ENCODE data around the gene ELF2.
"Not testable (repeated sequence)": the region's sequence is repeated elsewhere in the genome, so short reads cannot be mapped to it uniquely, and the experiment has no call there.

ELF2 gene

DNA sequence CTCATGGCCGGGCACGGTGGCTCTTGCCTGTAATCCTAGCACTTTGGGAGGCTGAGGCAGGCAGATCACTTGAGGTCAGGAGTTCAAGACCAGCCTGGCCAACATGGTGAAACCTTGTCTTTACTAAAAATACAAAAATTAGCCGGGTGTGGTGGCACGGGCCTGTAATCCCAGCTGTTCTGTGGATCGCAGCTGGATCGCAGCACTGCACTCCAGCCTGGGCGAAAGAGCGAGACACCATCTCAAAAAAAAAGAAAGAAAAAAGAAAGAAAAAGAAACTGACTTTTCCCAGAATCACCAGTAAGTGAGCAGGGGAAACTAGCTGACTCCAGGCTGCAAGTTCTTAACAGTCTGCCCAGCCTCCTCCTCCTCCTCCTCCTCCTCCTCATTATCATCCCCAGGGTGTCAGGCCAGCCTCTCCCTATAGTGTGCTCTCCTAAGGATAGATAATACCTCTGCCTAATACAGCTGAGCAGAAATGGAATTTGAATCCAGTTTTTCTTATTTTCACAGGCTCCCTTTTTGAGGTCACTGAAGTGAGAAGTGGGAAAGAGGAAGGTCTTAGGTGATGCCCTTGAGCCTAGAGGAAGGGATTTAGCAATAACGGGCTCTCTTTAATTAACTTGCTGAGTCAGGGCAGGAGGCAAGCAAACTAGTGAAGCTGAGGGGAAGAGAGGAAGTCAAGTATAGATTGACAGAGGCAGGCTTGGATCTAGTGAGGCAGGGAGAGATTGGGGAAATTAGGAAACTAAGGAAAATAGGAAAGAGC is 11.8 kb upstream of the ELF2 start:
- DNase-seq (ENCODE audit: low spot score): no peak

DNA sequence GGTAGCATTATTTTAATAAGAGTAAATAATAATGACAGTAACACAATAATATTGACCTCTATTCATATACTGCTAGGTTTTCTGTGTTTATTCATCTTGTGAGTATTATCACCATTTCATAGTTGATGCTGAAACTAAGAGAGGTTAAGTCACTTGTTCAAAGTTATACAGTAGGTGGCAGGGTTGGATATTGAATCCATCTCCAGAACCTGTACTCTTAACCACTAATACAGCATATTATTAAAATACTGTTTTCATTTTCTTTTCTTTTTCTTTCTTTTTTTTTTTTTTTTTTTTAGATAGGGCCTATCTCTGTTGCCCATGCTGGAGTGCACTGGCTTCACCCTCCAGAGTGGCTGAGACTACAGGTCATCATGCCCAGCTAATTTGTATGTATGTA is 7.1 kb upstream of the ELF2 start:
- DNase-seq (ENCODE audit: low spot score): peak; percentile 15

DNA sequence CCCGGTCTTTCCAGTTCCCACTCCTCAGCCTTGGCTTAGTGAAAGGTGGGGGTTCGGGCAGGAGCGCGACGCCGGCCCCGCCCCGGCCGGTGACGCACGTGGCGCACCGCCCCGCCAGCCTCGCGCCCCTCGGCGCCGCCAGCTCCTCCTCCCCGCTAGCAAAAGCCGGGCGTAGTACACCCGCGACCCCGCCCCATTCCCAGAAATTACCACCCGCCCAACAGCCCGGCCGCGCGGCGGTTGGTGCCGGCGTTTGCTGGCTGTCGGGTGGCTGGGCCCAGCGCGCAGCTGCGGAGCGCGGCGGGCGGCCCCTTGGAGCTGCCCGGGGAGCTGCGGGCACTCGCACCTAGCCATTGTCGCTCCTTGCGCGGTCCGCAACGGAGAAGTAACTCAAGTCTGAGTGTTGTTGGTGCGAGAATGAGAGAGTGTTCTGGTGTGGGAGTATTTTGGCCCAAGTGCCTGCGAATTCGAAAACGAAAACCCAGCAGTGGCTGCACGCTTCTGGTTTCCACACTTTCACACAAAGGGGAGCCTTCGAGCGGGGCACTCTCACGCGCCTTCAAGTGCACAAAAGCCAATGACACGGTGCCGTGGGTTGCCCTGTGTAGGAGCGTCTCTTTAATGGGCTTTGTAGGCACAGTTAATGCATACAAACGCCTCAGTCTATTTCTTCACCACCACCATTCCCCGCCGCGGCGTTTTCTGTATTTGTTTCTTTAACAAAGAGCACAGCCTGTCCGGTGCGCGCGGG is 1.0 kb upstream of the ELF2 start:
- DNase-seq (ENCODE audit: low spot score): peak; percentile 97

DNA sequence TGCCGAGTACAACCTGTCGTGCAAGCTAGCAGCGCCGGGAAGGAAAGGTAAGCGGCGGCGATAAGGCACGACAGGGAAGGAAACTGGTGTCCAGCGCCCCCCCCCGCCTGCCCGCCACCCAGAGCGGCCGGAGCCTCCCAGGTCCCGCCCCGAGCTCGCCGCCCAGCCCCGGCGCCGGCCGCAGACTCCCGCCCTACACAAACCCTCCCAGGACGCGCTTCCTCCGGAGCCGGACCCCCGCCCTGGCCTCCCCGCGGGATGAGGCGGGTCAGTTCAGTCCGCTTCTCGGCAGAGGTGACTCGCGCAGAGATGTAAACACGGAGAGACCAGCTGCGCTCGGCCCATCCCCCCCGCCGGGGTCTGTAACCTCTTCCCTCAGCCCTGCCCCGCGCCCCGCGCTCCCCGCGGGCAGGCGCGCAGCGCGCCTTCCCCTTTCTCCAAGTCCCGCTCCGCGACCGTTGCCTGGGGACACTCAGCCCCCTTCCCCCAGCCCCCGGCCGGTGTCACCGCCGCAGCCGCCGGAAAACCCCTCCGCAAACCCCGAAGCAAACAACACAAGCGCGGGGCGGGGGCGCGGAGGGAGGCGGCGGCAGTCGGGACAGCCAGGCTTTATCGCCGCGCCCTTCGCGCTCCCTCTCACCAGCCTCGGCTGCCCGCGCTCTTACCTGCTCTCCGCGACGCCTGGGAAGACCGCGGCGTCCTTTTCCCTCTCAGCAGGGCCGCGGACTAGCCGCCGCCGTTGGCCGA is 543 bp downstream of the ELF2 start:
- DNase-seq (ENCODE audit: low spot score): peak; percentile 85

DNA sequence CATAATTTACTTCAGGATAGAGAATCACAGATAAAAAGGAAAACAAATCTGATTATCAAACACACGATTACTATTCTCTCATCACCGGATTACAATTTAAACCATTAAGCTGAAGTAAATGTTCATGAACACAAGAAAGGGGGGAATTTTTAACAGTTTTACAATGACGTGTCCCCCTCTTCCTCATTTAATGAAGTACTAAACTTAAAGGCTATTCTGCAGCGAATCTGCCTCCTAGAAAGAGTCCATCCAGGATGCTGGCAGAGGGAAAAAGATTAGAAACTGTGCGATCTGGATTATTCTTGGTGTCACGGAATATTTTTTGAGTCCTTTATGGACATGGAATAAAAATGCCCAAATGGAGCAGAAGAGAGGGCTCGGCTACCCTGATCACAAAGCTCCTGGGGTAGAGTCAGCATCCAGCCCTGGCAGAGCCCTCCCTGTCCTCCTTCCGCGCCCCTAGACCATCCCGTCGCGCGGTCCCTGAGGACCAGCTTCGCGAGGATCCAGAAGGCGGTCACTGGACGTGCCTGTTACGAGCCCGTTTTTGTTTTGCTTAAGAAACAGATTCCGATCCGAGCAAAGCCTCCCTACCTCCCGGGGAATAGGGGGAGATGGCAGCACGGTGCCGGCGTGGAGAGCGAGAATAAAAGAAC is 1.2 kb downstream of the ELF2 start:
- no peak for DNase-seq (ENCODE audit: low spot score)

DNA sequence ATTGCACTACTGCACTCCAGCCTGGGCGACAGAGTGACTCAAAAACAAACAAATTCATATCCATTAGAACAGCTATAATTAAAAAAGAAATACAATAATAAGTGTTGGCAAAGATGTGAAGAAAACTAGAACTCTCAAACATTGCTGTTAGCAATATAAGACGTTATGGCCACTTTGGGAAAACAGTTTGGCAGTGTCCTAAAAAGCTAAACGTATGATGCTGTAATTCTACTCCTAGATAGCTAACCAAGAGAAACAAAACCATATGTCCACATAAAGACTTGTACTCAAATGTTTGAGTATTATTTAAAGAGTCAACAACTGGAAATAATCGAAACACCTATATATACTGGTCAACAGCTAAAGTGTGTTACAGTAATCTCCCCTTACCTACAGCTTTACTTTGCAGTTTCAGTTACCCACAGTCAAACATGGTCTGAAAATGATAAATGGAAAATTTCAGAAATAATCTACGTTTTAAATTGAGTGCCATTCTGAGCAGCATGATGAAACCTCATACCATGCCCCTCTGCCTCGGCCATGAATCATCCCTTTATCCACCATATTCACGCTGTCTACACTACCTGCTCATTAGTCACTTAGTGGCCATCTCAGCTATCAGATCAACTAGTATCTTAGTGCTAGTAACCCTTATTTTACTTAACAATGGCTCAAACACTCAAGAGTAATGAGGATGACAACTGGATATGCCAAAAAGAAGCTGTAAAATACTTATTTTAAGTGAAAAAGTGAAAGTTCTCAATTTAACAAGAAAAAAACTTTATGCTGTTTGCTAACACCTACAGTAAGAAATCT is 4.9 kb downstream of the ELF2 start:
- peak; percentile 10 for DNase-seq (ENCODE audit: low spot score)

DNA sequence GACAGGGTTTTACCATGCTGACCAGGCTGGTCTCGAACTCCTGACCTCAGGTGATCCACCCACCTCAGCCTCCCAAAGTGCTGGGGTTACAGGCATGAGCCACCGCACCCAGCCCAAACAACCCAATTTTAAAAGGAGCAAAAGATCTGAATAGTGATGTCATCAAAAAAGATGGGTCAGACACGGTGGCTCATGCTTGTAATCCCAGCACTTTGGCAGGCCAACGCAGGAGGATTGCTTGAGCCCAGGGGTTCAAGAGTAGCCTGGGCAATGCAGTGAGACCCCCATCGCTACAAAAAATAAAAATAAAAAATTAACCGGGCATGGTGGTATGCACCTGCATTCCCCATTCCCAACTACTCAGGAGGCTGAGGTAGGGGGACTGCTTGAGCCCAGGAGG is 6.1 kb downstream of the ELF2 start:
- no peak for DNase-seq (ENCODE audit: low spot score)

DNA sequence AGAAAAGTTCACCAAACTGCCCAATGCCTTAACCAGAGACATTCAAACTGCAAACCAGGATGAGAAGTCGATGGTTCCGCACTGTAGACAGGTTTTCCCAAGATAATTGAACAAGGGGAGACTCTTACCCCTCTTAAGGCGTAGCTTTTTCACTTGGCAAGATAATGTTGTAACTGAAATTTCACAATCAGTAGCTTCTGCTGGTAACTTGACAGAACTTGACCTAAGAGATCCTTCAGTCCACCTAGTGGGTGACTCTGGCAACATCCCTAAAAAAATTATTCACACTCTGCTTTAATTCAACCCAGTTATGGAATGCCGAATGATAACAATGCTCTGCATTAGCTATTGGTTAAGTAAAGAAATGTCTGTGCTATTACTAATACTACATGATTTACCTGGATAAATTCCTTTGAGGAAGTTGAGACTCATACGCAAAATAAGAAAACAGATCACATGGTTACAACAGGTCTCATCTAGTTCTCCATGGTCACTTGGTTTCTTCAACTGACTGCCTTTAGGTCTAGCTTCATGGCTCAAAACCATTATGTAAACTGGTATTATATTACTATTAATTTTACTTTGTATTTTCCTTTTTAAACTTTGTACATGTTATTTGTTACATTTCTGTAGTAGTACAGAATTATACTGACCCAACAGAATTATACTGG is 9.1 kb downstream of the ELF2 start:
- DNase-seq (ENCODE audit: low spot score): peak; percentile 55

DNA sequence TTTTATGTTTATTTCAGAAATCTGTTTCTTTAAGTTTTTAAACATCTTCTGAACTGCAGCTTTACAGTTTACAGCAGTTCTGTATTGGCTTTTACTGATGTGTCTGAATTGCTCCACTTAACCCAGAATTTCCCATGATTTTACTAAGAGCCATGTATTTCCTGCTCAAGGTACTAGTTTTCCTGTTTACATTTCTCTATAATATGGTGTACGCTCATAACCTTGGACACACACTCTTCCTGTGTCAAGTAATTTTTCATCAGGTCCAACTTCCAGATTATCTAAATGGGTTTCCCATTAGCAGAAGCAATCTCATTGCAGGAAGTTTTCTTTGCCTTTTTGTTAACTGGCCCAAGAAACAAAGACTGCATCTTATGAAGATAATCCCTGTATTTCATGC is 12.3 kb downstream of the ELF2 start:
- DNase-seq (ENCODE audit: low spot score): no peak

DNA sequence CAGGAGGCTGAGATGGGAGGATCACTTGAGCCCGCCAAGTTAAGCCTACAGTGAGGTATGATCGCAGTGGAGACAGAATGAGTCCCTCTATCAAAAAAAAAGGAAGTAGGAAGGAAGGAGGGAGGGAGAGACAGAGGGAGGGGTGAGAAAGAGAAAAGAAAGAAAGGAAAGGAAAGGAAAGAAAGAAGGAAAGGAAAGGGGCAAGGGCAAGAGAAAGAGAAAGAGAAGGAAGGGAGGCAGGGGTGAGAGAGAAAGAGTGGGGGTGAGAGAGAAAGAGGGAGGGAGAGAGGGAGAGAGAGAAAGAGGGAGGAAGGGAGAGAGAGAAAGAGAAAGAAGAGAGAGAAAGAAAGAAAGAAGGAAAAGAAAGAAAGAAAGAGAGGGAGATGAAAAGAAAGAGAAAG is 13.2 kb downstream of the ELF2 start:
- no peak for DNase-seq (ENCODE audit: low spot score)

DNA sequence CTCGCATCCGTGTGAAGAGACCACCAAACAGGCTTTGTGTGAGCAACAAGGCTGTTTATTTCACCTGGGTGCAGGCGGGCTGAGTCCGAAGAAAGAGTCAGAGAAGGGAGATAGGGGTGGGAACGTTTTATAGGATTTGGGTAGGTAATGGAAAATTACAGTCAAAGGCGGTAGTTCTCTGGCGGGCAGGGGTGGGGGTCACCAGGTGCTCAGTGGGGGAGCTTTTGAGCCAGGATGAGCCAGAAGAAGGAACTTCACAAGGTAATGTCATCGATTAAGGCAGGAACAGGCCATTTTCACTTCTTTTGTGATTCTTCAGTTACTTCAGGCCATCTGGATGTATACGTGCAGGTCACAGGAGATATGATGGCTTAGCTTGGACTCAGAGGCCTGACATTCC is 19.0 kb downstream of the ELF2 start:
- DNase-seq (ENCODE audit: low spot score): not testable (repeated sequence)

DNA sequence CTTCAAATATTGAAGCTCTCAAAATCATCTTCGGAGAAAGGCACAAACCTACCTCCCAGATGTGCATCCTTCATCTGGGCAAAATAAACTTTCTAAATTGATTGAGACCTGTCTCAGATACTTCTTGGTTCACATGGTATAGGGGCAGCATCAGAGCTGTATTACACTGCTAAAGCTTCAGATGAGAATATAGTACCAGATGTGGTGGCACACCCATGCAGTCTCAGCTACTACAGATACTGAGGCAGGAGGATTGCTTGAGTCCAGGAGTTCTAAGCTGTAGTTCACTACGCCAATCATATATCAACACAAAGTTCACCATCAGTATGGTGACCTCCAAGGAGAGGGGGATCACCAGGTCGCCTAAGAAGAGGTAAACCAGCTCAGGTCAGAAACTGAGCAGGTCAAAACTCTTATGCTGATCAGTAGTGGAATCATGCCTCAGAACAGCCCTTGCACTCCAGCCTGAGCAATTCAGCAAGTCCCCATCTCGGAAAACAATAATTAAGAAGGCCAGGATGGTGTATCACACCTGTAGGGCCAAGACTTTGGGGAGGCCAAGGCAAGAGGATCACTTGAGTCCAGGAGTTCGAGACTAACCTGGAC is 22.0 kb downstream of the ELF2 start:
- DNase-seq (ENCODE audit: low spot score): no peak

DNA sequence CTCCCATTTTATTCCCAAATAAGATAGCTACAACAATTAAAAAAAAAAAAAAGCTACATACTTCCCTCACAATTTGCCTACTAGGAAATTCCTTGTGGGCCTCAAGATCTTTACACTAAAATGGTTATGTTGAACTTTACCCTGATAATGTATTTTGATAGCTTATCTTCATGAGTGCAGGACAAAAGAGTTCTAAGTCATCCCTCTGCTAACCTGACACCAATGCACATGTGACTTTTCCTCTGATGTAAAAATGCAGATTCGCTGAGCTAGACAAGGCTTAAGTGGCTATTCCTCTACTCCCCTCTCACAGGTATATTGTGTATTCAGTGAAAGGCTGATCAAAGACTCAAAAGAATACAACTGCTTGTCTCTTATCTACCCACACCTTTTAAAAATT is 22.5 kb downstream of the ELF2 start:
- no peak for DNase-seq (ENCODE audit: low spot score)

DNA sequence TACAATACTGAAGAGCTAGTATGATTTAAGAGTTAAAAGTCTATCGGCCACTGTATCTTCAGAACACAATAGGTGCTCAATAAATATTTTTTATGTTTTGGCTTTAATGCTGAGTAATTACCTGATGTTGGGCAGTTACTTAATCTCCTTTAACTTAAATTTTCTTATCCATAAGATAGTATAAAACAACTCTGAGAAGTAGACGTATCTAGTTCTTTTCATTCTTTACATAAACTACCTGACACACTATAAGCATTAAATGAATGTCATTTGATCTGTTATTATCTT is 22.9 kb downstream of the ELF2 start:
- no peak for DNase-seq (ENCODE audit: low spot score)

DNA sequence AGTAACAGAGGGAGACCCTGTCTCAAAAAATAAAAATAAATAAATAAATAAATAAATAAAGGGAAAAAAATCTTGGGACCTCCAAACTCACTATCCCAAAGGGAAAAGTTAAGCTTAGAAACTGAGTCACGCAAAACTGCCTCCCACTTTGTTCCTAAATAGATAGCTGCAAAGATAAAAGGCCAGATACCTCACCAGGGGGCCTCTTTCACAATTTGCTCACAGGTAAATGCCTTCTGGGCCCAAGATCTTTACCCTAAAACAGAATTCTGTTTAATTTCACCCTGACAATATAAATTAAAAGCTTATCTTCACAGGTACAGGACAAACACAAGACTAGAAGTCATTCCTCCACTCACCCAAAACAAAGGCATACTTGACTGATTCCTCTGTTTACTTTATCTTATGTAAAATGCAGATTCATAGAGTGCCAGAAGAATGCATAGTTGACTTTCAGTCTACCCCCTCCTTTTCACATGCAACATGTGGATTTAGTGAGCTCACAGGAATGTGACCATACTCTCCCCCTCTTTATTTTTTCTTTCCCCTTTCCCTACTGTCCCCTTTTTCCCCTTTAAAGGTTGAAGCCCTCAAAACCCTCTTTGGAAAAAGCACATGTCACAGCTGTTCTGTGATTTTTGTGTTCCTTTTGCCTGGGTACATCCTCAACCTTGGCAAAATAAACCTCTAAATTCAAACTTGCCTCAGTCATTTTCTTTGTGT is 23.4 kb downstream of the ELF2 start:
- DNase-seq (ENCODE audit: low spot score): no peak

DNA sequence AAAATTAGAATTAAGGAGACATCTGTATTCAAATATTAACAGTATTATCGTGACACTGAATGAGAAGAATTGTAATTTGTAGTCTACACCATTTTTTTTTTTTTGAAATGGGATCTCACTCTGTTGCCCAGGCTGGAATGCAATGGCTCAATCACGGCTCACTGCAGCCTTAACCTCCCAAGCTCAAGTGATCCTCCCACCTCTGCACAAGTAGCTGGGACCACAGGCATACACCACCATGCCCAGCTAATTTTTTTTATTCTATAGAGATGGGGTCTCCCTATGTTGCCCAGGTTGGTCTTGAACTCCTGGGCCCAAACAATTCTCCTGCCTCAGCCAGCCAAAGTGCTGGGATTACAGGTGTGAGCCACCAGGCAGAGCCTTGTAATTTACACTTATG is 24.8 kb downstream of the ELF2 start:
- no peak for DNase-seq (ENCODE audit: low spot score)

DNA sequence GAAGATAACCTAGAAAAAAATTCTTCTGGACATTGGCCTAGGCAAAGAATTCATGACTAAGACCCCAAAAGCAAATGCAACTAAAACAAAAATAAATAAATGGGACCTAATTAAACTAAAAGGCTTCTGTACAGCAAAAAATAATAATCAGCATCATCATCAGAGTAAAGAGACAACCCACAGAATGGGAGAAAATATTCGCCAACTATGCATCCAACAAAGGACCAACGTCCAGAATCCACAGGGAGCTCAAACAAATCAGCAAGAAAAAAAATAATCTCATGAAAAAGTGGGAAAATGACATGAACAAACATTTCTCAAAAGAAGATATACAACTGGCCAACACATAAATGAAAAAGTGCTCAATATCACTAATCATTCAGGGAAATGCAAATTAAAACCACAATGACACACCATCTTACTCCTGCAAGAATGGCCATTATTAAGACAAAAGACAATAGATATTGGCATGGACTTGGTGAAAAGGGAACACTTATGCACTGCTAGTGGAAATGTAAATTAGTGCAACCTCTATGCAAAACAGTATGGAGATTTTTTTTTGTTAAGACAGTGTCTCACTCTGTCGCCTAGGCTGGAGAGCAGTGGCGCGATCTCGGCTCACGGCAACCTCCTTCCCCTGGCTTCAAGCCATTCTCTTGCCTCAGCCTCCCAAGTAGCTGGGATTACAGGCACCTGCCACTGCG is 29.9 kb downstream of the ELF2 start:
- no peak for DNase-seq (ENCODE audit: low spot score)

DNA sequence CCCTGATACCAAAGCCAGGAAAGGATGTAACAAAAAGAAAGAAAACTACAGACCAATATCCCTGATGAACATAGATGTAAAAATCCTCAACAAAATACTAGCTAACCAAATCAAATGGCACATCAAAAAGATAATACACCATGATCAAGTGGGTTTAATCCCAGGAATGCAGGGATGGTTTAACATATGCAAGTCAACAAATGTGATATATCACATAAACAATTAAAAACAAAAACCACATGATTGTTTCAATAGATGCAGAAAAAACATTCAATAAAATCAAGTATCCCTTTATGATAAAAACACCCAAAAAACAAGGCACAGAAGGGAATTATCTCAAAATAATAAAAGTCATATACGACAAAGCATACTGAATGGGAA is 31.5 kb downstream of the ELF2 start:
- no peak for DNase-seq (ENCODE audit: low spot score)

DNA sequence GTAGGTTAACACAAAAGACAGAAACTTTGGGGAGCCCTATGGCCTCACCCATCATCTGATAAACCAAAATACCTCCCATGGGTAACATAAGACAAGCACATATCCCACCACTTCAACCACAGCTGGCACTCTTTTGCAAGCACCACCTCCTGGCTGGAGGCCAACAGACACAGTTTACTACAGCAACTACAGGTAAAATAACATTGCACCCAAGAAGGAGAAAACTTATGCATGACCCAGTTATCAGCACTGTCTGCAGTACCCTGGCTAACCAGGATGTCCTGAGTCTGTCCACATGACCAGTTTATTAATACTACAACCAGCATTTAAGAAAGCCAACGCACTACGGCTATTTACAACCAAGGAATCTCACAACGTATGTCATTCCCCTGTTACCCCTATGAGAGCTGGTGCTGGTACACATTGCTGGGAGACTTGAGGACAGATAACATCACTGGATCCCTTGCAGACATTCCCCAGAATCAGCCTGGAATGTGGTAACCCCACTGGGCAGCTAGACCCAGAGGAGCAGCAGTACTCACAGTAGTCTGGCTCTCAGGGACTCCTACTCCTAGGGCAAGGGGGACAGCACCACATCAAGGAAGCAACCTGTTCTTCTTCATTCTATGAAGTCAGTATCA is 32.0 kb downstream of the ELF2 start:
- no peak for DNase-seq (ENCODE audit: low spot score)

All from AG20443 (cell line).